GM18505 (cell line): ENCODE data around the gene SCGB3A1.

Experiments used
- ATAC-seq: cut with Tn5 transposase; IDR thresholded peaks from one replicate; pipeline ENCODE4 v1.9.1; 2021; ENCODE audit not compliant: unreplicated experiment
- POLR2A ChIP-seq: IDR thresholded peaks from 4 replicates; pipeline ENCODE4 v1.6.1; 2011; ENCODE audit warnings: borderline replicate concordance; ENCODE audit not compliant: insufficient read depth, insufficient read length; ENCODE audit errors: extremely low read depth

The SCGB3A1 gene, protein sequence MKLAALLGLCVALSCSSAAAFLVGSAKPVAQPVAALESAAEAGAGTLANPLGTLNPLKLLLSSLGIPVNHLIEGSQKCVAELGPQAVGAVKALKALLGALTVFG

GRCh38 chr5:180591311-180591887, at the start of gene SCGB3A1:
SCGB3A1 (minus strand) TSS chr5:180591499; CDS start chr5:180591462, 37 bp downstream.
- no peak for TF ChIP-seq POLR2A
- ATAC-seq, result no peak

- no peak for TF ChIP-seq POLR2A
These were observed 49.2 kb upstream of the SCGB3A1 start for GRCh38 chr5:180640611-180640860.

DNA sequence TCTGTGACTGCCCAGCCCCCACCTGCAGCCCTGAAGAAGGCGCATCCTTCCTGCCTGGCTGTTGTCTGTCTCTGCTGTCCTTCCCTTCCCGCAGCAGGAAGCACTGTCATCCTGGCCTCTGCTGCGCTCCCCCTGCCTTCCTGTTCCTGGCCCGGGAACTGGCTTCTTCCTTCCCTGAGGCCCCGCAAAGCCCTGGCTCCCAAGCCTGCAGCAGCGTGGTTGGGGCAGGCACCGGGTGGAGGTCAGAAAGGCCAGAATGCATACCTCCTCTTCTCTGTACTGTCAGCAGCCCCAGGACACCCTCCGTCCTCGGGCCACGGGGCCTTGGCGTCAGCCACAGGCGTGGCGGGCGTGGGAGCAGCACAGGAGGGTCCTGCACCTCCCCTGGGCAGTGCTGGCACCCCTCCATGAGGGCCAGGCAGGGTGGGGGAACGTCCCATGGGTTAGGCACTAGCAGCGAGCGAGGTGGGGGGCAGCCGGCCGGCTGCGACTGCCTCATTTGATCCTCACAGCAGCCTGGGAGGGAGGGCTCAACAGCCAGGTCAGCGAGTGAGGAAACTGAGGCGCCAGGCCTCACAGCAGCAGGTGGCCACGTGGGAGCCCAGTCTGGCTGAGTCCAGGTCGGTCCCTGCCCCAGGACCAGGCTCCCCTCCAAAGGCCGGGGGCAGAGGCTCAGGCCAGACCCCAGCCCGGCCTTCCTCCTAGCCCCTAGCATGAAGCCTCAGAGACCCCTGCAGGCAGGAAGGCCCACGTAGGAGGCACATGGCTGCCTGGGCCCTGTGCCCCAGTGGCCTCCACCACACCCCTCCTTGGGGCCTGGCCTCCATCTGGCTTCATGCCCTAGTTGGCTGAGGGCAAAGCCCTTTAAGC, 48.7 kb upstream of the SCGB3A1 start:
- no peak for TF ChIP-seq POLR2A
- ATAC-seq, result no peak

More at GRCh38 chr5:180640611-180640860, 49.2 kb upstream of the SCGB3A1 start:
- no peak for ATAC-seq

DNA sequence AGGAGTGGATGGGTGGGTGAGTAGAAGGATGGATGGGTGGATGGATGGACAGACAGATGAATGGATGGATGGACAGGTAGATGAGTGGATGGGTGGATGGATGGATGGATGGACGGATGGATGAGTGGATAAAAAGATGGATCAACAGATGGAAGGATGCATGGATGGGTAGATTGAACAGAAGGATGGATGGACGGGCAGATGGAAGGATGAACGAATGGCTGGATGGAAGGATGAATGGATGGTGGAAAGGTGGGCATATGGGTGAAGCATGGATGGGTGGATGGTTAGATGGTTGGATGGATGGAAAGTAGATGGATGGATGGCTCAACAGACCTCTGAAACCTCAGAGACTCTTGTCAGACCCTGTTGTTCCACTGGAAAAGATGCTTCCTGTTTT, 48.0 kb upstream of the SCGB3A1 start:
- ATAC-seq, result no peak
- TF ChIP-seq POLR2A, result no peak

DNA sequence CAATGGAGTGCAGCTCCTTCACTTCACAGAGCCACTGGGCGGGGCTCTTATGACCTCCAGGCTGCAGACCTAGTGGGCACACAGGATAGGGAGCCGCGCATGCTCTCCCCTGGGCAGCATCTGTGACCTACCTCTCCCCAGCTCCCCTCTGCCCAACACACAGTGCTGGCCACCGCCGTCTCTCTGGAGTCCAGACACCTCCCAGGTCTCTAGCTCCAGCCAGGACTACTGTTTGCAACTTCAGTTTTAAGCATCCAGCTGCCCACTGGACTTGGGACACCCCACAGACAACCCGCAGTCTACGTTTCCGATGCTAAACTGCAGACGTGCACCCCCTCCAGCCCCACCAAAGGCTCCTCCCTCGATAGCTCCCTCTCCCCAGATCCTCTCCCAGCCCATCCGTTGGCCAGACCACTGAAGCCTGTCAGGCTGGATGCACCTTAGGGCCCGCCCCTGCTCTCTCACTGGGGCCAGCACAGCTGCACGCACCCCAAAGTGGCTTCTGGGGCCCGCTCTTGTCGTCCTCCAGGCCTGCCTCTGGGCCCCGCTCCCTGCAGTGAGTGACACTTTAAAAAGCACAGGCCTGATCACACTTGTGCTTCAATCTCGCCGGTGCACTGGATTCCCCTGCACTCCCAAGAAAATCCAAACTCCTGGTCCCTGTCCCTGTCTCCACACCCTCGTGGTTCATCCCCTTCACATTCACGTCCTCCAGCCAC, 46.8 kb upstream of the SCGB3A1 start:
- no peak for ATAC-seq
- no peak for TF ChIP-seq POLR2A

DNA sequence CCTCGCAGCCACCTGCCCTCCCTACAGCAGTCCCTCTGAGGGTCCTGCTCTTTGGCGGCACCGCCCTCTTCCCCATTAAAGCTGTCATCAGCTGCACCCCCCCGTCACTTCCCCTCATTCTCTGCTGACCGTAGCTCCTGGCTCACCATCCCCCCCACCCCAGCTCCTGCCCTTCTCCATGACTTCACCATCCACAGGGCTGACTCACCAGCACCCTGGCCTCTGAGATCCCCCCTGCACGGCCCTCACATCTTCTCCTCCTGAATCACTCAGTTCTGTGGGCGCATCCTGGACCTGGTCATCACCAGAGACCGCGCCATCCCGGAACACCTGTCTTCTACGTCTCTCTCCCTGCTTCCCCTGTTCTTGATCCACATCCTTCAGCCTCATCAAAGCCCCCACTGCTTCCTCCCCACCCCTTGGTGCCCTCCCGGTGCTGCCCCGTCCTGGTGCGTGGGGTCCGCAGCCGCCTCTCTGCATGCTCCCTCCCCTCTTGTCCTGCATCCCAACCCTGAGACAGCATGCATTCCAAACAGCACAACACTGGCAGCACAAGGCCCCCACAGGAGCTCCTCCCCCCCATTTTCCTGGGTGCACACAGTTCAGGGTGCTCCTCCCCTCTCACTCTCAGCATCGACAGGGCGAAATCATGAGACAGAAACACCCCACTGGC, 45.2 kb upstream of the SCGB3A1 start:
- ATAC-seq, result no peak
- TF ChIP-seq POLR2A, result no peak

GRCh38 chr5:180636016-180636402, 44.7 kb upstream of the SCGB3A1 start:
- ATAC-seq, result no peak
- no peak for TF ChIP-seq POLR2A

GRCh38 chr5:180633283-180634177, 42.2 kb upstream of the SCGB3A1 start:
- TF ChIP-seq POLR2A, result no peak
- no peak for ATAC-seq

GRCh38 chr5:180632768-180633167, 41.5 kb upstream of the SCGB3A1 start:
- TF ChIP-seq POLR2A, result no peak
- no peak for ATAC-seq

GRCh38 chr5:180631549-180632383, 40.5 kb upstream of the SCGB3A1 start:
- no peak for TF ChIP-seq POLR2A
- no peak for ATAC-seq

DNA sequence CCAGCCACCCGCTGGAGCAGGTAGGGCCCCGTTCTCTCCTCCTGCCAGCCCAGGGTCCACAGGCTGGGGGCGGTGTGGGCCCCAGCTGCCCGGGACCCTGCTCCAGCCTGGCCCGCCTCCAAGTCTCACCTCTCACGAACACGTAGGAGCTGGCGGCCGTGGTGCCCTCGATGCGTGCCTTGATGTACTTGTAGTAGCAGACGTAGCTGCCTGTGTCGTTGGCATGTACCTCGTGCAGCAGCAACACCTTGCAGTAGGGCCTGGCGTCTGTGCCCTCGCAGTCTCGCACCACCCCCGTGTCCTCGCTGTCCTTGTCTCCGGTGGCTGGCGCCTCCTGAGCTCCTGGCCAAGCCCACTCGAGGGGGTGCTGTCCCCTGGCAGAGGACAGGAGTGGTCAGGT, 39.1 kb upstream of the SCGB3A1 start:
- no peak for TF ChIP-seq POLR2A
- ATAC-seq, result no peak
